ENCODE data around the gene PRDM4. TPM values are rescaled to one million over a fixed set of nuclear protein-coding genes. Genes with fewer than 3 reads are reported as not detected.
A peak's percentile ranks its signal among the peaks of the same experiment; 100 is the strongest.

PRDM4 gene
- total RNA-seq, 3 donors from 2014 or later, result 42.9 to 46.3 (median 44.6) TPM

- H3K4me1 Mint-ChIP-seq (ENCODE audit: low read depth), result peaks cover 8% of the 10 kb centered on the region
- no peak for DNase-seq
- peaks cover 56% of the 10 kb centered on the region for H3K27me3 Mint-ChIP-seq (ENCODE audit: low read depth)
- no peak overlapping the region for H3K4me3 Mint-ChIP-seq
- no peaks in the 10 kb centered on the region for H3K36me3 Mint-ChIP-seq (ENCODE audit: insufficient read depth)
- ATAC-seq, result no peak
- no peaks in the 10 kb centered on the region for H3K9me3 Mint-ChIP-seq
Observed at GRCh38 chr12:107779077-107779831, 18.3 kb upstream of the PRDM4 start.

- Mint-ChIP-seq H3K36me3 (ENCODE audit: insufficient read depth) (no peaks in the 10 kb centered on the region), H3K27me3 (ENCODE audit: low read depth) (peaks cover 61% of the 10 kb centered on the region), H3K4me1 (ENCODE audit: low read depth) (peaks cover 15% of the 10 kb centered on the region), H3K9me3 (no peaks in the 10 kb centered on the region), H3K4me3 (no peak overlapping the region)
- ATAC-seq (no peak), DNase-seq (no peak)
Observed at GRCh38 chr12:107778383-107779025, 17.6 kb upstream of the PRDM4 start.

- ATAC-seq (no peak), DNase-seq (no peak)
- H3K36me3 Mint-ChIP-seq (ENCODE audit: insufficient read depth), result peaks cover 2% of the 10 kb centered on the region
- H3K27me3 Mint-ChIP-seq (ENCODE audit: low read depth), result peaks cover 73% of the 10 kb centered on the region
- H3K9me3 Mint-ChIP-seq, result no peaks in the 10 kb centered on the region
- no peak overlapping the region for H3K4me3 Mint-ChIP-seq
- H3K4me1 Mint-ChIP-seq (ENCODE audit: low read depth), result peaks cover 15% of the 10 kb centered on the region
Observed at GRCh38 chr12:107776171-107776570, 15.2 kb upstream of the PRDM4 start.

- Mint-ChIP-seq H3K9me3 (no peaks in the 10 kb centered on the region), H3K4me1 (ENCODE audit: low read depth) (peaks cover 15% of the 10 kb centered on the region), H3K4me3 (no peak overlapping the region), H3K27me3 (ENCODE audit: low read depth) (peaks cover 70% of the 10 kb centered on the region), H3K36me3 (ENCODE audit: insufficient read depth) (peaks cover 2% of the 10 kb centered on the region)
- DNase-seq, result no peak
- peak; percentile 63 to 74 for ATAC-seq
Observed at GRCh38 chr12:107775093-107775721, 14.3 kb upstream of the PRDM4 start.

- no peak for DNase-seq
- Mint-ChIP-seq H3K4me1 (ENCODE audit: low read depth) (peaks cover 15% of the 10 kb centered on the region), H3K36me3 (ENCODE audit: insufficient read depth) (peaks cover 2% of the 10 kb centered on the region), H3K4me3 (no peak within 1 kb of the TSS), H3K27me3 (ENCODE audit: low read depth) (peaks cover 67% of the 10 kb centered on the region), H3K9me3 (no peaks in the 10 kb centered on the region)
- ATAC-seq, result peak in 1 of 2 donors; percentile 27
Observed at GRCh38 chr12:107774349-107775029, 13.6 kb upstream of the PRDM4 start, which contains the start of gene ASCL4. Gene ASCL4 (plus strand): TSS chr12:107774704. CDS start chr12:107775219, 515 bp downstream.

GRCh38 chr12:107767466-107767865 lies 6.5 kb upstream of the PRDM4 start:
- Mint-ChIP-seq H3K4me3 (no peak overlapping the region), H3K36me3 (ENCODE audit: insufficient read depth) (no peaks in the 10 kb centered on the region), H3K27me3 (ENCODE audit: low read depth) (peaks cover 8% of the 10 kb centered on the region), H3K9me3 (no peaks in the 10 kb centered on the region), H3K4me1 (ENCODE audit: low read depth) (no peaks in the 10 kb centered on the region)
- no peak for ATAC-seq
- no peak for DNase-seq

GRCh38 chr12:107765316-107765715 lies 4.4 kb upstream of the PRDM4 start:
- no peak for DNase-seq

GRCh38 chr12:107764626-107765025 lies 3.7 kb upstream of the PRDM4 start:
- Mint-ChIP-seq H3K9me3 (no peaks in the 10 kb centered on the region), H3K36me3 (ENCODE audit: insufficient read depth) (no peaks in the 10 kb centered on the region), H3K4me1 (ENCODE audit: low read depth) (peaks cover 6% of the 10 kb centered on the region), H3K4me3 (no peak overlapping the region), H3K27me3 (ENCODE audit: low read depth) (no peaks in the 10 kb centered on the region)
- no peak for DNase-seq
- ATAC-seq, result no peak

More at GRCh38 chr12:107765316-107765715, 4.4 kb upstream of the PRDM4 start:
- H3K9me3 Mint-ChIP-seq, result no peaks in the 10 kb centered on the region
- H3K27me3 Mint-ChIP-seq (ENCODE audit: low read depth), result peaks cover 2% of the 10 kb centered on the region
- H3K4me1 Mint-ChIP-seq (ENCODE audit: low read depth), result peaks cover under 1% of the 10 kb centered on the region
- no peaks in the 10 kb centered on the region for H3K36me3 Mint-ChIP-seq (ENCODE audit: insufficient read depth)
- no peak for ATAC-seq
- H3K4me3 Mint-ChIP-seq, result no peak overlapping the region

- H3K4me3 Mint-ChIP-seq, result no peak overlapping the region
- ATAC-seq (no peak), DNase-seq (no peak)
- H3K36me3 Mint-ChIP-seq (ENCODE audit: insufficient read depth), result peaks cover 2% of the 10 kb centered on the region
- no peaks in the 10 kb centered on the region for H3K27me3 Mint-ChIP-seq (ENCODE audit: low read depth)
- H3K9me3 Mint-ChIP-seq, result no peaks in the 10 kb centered on the region
- H3K4me1 Mint-ChIP-seq (ENCODE audit: low read depth), result peaks cover 18% of the 10 kb centered on the region
Observed at GRCh38 chr12:107762874-107763273, 1.9 kb upstream of the PRDM4 start.

GRCh38 chr12:107761502-107761904 lies 566 bp upstream of the PRDM4 start:
- DNase-seq (no peak), ATAC-seq (no peak)
- Mint-ChIP-seq H3K36me3 (ENCODE audit: insufficient read depth) (peaks cover 7% of the 10 kb centered on the region), H3K27me3 (ENCODE audit: low read depth) (no peaks in the 10 kb centered on the region), H3K4me1 (ENCODE audit: low read depth) (peaks cover 24% of the 10 kb centered on the region), H3K9me3 (no peaks in the 10 kb centered on the region), H3K4me3 (peak overlapping the region; percentile 80)

GRCh38 chr12:107760207-107760808 lies 629 bp downstream of the PRDM4 start:
- ATAC-seq, result peak; percentile 32 to 41
- no peaks in the 10 kb centered on the region for H3K27me3 Mint-ChIP-seq (ENCODE audit: low read depth)
- peaks cover 25% of the 10 kb centered on the region for H3K4me1 Mint-ChIP-seq (ENCODE audit: low read depth)
- H3K9me3 Mint-ChIP-seq, result no peaks in the 10 kb centered on the region
- DNase-seq, result peak; percentile 14
- H3K36me3 Mint-ChIP-seq (ENCODE audit: insufficient read depth), result peaks cover 11% of the 10 kb centered on the region
- H3K4me3 Mint-ChIP-seq, result peak overlapping the region; percentile 92

GRCh38 chr12:107759410-107759809 lies 1.5 kb downstream of the PRDM4 start:
- H3K4me1 Mint-ChIP-seq (ENCODE audit: low read depth), result peaks cover 25% of the 10 kb centered on the region
- H3K9me3 Mint-ChIP-seq, result no peaks in the 10 kb centered on the region
- ATAC-seq, result peak; percentile 24 to 30
- DNase-seq, result no peak
- no peaks in the 10 kb centered on the region for H3K27me3 Mint-ChIP-seq (ENCODE audit: low read depth)
- peak overlapping the region; percentile 92 for H3K4me3 Mint-ChIP-seq
- H3K36me3 Mint-ChIP-seq (ENCODE audit: insufficient read depth), result peaks cover 13% of the 10 kb centered on the region

GRCh38 chr12:107749083-107749482 lies 11.9 kb downstream of the PRDM4 start:
- H3K4me1 Mint-ChIP-seq (ENCODE audit: low read depth), result peaks cover 5% of the 10 kb centered on the region
- peaks cover 31% of the 10 kb centered on the region for H3K36me3 Mint-ChIP-seq (ENCODE audit: insufficient read depth)
- ATAC-seq (peak; percentile 34 to 46), DNase-seq (no peak)
- no peak overlapping the region for H3K4me3 Mint-ChIP-seq
- no peaks in the 10 kb centered on the region for H3K27me3 Mint-ChIP-seq (ENCODE audit: low read depth)
- H3K9me3 Mint-ChIP-seq, result no peaks in the 10 kb centered on the region

GRCh38 chr12:107748472-107748871 lies 12.5 kb downstream of the PRDM4 start:
- ATAC-seq (no peak), DNase-seq (no peak)
- peaks cover 31% of the 10 kb centered on the region for H3K36me3 Mint-ChIP-seq (ENCODE audit: insufficient read depth)
- peaks cover 5% of the 10 kb centered on the region for H3K4me1 Mint-ChIP-seq (ENCODE audit: low read depth)
- H3K4me3 Mint-ChIP-seq, result no peak overlapping the region
- H3K27me3 Mint-ChIP-seq (ENCODE audit: low read depth), result no peaks in the 10 kb centered on the region
- H3K9me3 Mint-ChIP-seq, result no peaks in the 10 kb centered on the region
